GM03348 (cell line): ENCODE data around the gene TAOK1.

Source experiments
- DNase-seq: peaks from one replicate; pipeline ENCODE4 v3.0.0; 2012; ENCODE audit warnings: low spot score

The TAOK1 gene

DNA sequence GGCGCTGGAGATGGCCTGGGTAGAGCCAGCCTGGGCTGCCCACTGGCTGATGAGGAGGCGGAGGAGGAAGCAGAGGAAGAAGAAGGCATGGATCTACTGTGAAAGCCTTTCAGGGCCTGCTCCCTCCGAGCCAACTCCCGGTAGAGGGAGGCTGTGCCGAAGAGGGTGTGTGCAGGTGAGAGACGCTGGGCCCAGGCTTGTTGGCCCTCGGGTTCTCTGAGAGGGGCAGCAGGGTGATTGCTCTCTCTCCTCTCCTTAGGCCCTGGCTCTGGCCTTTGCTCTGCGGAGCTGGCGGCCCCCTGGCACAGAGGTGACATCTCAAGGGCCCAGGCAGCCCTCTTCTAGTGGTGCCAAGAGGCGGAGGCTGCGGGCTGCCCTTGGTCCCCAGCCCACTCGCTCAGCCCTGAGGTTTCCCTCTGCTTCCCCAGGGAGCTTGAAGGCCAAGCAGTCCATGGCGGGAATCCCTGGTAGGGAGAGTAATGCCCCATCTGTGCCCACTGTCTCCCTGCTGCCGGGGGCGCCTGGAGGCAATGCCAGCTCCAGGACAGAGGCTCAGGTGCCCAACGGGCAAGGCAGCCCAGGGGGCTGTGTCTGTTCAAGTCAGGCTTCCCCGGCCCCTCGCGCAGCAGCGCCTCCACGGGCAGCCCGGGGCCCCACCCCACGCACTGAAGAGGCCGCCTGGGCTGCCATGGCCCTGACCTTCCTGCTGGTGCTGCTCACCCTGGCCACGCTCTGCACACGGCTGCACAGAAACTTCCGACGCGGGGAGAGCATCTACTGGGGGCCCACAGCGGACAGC is 181.9 kb downstream of the TAOK1 start:
- DNase-seq: no peak

DNA sequence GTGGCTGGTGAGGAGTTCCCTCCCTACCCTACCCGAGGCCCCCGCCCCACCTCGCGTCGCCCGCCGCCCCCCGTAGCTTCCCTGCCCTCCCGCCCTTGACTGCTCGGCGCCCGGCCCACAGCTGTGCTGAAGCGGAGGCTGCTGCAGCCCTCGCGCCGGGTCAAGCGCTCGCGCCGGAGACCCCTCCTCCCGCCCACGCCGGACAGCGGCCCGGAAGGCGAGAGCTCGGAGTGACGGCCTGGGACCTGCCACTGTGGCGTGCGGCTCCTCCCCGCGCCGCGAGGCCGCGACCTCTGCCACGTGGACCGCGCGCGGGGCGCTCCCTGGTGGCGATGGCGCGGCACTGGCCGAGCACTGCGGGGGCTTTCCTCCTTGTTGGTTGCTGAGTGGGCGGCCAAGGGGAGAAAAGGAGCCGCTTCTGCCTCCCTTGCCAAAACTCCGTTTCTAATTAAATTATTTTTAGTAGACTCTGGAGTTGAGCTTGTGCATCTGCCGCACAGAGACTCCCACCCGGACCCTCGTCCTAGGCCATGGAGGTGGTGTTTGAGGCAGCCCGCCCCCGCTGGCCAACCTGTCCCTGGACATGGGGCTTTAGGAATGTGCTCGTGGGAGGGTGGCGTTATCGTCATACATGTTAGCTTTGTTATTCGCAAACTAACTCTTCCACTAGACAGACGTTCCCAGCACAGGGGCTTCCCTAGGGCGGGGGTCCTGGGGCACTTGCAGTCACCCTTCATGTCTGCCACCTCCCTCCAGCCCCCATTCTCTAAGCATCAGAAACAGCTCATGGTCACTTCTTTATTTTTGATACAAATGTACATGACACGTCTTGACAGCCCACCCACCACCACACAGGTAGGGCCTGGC is 182.8 kb downstream of the TAOK1 start:
- DNase-seq: peak; percentile 85

DNA sequence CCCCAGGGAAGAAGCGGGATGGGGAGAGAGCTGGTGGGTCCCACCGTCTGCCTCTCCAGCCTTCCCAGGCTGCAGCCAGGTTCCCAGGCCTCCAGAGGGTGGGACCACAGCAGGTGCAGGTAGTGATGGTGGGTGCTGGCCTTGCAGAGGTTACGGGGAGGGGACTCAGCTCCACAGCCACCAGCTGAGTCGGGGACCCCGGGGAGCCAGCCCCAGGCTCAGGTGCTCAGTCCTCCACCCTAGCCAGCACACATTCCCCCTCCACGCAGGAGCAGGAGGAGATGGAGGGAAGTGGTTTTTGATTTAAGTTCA is 183.4 kb downstream of the TAOK1 start:
- no peak for DNase-seq

DNA sequence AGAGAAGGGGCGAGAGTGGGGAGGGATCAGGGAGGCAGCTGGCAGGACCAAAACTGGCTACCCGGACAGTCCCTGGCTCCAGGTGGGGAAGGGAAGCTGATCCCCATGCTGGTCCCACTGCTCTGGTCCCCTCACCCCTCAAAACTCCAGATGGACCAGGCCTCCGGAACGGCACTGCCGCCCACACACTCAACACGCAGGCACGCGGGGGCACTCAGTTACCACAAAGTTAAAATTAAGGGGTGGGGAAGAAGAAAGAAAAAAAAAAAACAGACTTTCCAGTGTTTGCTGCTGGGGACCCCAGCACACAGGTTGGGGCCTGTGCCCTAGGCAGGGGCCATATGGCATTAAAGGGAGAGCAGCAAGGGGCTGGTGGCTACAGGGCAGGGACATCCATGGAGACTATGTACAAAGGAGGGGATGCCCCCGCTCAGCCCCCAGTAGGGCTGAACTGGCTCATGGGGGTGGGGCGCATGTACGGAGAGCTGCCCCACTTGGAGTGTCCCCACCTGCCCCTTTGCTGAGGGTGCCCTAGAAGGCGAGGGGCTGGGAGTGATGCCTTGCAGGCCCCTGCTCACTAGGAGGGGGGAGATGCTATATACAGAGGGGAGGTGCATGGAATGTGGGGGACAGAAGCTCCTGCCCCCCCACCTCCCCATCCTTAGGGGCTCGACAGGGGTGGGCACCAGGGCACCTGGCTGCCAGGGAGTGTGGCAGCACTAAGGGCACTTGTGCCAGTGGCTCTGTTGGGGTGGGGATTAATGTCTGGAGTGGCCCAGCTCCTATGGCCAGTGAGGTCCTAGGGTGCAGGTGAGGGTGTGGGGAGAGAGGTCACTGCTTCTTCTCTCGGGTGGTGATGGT is 183.9 kb downstream of the TAOK1 start:
- DNase-seq: no peak

DNA sequence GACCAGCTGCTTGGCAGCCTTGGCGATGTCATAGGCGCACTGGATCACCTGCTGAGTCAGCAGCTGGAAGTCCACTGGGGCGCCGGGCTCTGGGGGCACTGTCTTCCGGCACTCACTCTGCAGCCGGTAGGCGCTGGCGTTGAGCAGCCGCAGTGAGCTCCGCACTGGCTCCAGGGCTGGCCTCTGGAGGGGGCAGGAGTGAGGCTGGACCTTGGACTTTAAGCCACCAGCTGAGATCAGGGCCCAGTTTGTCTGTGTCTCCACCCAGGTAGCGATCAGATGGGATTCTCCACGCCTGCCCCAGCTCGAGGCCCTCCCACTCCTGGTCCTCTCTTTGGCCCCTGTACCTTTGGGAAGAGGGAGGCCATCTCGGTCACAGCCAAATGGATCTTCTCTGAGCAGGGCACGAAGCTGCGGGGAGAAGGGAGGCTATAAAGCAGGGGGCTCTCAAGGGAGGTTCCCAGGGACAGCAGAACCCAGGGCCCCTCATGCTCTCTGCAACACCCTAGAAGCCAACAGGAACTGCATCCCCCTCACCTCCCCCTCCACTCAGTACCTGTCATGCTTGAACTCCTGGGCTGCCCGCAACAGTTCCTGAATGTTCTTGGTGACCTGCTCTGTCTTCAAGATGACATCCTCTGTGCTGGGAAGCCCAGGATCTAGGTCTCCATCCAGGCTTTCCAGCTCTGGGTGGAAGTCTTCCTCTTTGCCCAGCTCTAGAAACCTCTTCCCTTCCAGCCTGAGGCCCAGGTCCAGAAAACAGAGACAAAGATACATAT is 184.8 kb downstream of the TAOK1 start:
- no peak for DNase-seq

DNA sequence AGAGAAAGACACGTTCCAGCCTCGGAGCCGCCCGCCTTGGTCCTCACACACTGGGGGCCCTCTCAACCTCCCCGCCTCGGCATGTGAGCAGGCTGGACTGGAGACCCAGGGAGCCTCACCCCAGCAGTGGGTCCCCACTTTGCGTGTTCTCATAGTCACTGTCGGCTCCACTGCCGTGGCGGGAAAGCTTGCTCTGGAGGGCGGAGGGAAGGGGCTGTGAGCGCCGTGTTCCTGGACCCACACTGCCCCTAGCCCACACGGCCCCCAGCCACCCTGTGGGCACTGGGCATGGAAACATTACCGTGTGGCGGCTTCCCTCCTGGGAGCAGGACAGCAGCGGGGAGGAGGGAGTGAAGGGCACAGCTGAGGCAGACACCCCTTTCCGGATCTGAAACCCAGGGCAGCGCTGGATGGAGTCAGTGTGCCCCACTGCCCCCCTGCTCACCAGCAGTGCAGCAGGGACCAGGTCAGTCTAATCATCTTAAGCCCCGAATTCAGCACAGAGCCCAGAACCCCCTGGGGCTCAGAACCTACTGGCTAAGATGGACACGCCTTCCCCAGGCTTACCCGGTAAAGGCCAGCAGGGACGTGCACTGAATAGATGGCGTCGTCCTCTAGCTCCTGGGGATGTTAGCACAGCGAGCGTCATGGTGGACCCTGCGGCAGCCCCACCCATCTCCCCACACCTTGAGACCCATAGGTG is 185.5 kb downstream of the TAOK1 start:
- no peak for DNase-seq

DNA sequence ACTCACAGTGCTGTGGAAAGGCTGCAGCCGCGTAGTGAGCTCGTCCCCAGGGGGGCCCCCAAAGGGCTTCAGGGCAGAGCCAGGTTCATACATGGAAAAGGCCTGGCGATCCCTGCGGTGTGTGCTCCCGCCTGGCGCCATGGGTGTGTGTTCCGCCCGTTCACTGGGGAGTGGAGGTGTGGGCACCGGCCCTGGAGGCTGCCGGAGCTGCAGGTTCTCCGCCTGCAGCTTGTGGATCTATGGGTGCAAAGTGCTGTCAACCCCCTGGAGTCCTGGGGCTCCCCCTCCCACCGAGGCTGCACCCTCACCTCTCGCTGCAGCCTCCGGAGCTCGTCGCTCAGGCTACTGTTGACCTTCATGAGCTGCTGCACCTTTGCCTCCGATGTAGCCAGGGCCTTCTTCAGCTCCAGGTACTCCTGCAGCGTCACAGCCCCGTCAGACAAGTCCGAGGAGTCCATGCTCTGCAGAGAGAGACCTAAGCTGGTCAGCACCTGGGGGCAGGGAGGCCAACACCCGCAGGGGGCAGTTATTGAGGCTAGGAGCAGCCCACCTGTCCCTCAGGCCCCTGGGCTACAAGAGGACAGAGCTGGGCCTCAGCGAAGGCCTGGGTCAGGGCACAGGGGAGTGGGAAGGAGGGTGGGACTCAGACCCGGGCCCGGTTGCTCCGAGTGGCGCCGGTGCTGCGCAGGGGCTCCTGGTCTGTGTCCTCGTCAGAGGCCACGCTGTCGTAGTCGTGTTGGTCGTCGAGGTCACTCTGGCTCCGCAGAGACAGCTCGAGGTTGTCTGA is 186.2 kb downstream of the TAOK1 start:
- no peak for DNase-seq

DNA sequence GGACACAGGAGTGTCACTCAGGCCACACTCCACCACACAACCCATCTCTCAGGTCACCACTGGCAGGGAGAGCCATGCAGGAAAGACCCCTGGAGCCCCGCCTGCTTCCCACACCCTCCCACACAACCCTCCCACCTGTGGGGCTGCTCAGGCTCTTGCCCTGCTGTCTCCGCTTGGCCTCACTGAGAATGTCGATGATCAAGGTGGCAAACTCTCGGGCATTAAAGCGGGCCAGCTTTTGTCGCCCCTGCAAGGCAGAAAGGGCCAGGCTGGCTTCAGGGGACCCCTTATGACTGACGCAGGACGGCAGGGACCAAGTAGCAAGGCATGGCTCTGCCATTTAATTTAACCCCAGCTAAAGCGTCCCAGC is 186.8 kb downstream of the TAOK1 start:
- no peak for DNase-seq

DNA sequence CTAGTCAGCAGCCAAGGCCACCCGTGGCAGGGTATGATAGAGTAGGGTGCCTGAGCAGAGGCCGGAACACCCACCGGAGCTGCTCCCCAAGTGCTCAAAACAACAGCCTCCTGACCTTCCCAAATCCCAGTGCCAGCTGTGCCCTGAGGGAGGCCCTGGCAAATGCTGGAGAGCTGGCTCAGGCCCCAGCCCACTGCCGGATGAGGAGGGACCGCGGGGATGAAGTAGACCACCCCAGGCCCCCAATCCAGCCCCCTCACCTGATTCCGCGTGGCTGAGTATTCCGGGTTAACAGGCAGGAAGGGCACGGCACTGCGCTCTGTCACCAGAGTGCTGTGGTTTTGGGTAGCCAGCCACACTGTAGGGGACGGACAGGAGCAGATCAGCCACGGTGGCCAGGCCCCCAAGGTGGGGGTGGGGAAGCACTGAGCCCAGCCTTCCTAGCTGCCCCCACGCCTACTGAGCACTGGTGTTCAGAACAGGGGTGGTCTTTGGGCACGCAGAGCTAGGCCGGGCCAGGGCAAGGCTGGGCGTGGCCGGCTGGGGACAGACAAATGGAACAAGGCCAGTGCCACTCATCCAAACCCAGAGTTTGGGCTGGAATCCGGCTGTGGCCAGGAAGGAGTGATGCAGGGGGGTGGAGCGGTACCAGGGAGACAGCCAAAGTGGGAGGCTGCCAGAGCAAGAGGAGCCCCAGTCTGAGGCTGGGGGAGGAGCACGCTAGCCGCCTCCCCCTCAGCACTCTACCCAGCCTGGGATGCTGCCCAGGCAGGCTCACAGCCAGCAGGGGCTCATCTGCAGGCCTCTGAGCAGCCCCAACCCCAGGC is 187.4 kb downstream of the TAOK1 start:
- peak; percentile 76 for DNase-seq

DNA sequence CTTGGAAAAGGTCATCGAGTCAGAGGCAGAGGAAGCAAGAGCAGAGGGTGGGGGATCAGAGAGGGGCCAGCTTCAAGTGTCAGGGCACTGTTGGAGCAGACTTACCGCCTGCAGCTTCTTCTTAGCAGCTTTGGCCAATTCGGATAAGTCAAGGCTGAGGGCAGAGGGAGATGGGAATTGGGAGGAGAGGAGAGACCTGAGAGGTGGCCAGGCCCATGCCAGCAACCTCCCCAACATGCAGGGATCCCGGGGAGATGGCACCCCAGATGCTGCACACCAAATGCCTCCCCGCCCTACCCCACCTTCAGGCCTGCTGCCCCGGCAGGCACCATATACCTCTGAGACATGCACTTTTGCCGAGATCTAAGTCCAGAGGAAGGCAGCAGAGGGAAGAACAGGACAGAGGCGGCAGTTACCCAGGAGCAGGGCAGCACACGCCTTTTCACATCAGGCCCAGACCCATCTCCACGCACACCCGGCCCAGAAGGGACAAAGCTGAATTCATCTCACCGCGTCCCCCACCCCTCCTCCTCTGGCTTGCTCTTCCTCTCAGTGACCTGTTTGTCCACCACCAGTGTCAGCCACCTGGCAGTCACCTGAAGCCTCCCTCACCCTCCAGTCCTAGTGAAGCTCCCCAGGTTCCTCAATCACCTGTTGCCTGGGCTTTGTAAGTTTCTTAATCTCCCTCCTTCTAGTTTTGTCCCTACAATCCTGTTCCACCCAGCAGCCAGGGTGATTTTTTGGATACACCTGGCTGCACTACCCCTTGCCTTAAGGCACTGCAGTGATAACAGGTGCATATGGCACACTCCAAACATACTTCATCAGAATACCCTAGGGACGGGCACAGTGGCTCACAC is 188.7 kb downstream of the TAOK1 start:
- no peak for DNase-seq

DNA sequence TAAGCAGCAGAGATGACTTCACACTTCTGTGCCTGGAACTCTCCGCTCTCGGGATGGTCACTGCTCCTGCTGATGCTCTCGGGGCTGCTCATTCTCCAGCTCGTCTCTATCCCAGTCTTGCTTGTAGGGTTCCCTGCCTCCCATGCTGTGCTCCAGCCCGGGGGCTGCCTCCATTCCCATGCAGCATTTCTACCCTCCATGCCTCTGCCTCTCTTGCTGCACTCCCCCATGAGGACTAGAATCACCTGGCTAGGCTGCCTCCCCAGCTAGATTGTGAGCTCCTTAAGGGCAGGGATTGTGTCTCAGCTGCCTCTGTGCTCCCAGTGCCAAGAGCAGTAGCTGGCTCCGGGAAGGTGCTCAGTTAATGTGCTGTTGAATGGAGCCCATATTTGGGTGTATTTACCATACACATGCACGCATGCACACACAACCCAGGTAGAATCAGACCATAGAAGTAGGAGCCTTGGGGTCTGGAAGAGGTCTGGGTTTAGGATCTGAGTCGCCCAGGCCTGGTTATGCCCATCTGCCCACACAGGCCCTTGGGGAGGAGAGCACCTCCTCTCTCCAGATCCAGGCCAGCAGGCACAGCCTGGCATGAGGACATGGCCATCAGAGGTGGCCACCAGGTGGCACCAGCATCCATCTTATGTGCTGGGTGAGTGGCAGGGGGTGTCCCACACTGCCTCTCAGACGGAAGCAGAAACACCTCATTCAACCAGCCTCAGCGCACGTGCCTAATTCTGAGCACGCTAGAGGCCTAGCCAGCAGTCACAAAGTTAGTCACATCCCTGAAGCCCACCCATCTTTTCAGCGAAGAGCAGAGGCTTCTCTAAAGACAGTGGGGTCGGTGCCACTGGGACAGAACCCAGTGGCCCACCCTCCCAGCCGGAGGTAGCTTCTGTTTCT is 190.0 kb downstream of the TAOK1 start:
- DNase-seq: peak; percentile 90

DNA sequence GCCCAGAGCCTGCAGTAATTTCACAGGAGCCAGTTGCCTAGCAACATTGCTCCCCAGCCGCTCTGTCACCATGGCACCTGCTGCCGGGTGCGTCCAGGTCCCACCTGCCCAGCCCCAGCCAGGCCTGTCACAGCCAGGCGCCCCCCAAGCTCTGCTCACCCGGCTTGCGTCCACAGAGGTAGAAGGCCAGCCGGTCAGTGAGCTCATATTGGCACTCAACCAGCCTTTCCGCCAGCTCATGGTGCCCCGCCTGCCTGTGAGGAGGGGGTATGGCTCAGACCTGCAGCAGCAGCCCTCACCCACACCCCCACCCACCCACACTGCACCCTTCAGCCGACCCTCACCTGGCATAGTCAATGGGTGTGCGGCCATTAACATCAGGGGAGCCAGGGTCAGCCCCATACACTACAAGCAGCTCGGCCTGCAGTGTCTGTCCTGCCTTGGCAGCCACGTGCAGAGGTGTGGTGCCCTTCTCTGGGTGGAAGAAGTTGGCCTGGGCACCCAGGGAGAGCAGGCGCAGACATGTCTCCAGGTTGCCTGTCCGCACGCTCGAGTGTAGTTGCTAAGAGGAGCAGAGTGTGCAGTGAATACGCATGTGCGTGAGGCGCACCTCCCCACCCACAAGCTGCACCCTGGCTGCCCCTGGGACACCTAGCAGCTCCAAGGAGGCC is 191.6 kb downstream of the TAOK1 start:
- no peak for DNase-seq

DNA sequence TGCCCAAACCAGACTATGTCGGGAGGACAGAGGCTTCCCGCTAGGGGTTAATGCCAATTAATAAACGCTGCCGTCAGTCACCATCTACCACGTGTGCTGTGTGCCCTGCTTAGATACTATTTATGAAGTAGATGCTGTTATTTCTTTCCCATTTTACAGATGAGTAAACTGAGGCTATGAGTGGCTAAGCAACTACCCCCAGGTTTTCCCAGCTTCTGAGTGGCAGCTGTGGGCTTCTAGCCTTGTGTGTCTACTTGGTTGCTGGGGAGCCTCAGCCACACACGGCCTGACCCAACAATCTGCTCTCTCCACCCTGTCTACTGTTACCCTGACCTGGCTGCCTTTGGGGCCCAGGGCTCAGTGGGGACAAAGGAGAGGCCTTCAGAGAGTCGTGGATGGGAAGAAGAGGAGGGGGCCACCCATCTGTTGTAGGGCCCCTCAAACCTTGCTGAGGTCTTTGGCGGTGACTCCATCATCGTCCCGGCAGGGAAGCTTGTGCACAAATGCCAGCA is 192.1 kb downstream of the TAOK1 start:
- no peak for DNase-seq

DNA sequence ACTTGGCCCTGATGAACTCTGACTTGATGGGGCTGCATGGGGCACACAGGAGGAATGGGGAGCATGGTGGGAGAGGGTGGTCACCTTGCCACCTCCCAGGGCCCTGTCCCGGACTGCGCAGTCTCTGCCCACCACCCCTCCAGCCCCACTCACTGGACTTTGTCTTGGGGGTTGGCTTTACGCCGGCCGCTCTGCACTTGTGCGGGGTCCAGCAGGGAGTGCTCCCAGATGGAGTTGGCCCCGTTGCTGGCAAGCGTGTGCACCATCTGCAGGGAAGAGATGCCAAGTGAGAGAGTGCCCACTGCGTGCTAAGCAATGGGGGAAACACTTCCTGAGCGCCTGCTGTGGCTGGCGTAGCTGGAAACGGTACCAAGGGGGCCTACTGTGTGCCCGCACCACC is 192.6 kb downstream of the TAOK1 start:
- no peak for DNase-seq

DNA sequence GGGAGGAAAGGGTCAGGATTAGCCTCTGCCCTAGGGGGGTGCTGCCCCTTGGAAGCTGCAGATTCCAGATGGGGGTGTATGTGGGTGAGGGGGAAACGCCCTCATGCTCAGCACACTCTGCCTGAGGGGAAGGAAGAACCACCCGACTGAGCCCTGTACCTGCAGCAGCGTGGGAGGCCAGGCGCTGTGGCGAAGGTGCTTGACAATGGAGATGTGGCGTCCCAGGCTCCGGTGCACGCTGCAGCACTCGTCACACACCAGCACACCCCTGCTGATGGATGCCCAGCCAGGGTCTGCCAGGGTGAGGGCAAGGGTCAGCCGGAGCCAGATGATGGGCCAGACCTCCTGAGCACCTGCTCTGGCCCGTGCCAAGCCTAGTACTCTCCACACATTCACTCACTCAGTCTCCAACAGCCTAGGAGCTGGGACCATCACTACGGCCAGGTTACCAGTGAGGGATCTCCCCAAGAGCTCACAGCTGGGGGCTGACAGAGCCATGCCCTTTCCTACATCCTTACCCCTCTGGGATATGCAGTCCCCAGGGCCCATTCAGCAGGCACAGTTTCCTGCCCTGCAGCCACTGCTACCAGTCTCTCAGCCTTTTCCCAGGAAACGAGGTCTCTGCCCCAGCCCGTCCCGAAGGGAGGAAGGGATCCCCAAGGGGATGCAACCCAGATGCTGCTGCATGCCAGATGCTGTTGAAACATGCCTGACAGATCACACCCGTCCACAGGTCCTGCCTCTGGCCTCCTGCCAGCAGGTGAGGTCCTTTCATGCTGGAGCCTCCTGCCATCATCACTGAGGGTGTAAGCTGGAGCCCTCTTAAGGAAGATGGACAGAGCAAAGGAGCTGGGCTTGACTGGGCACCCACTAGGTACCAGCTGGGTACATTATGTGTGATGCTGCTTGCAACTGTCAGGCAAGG is 193.4 kb downstream of the TAOK1 start:
- DNase-seq: no peak
